ENCODE results near the gene NDST1. TPM values are rescaled to one million over a fixed set of nuclear protein-coding genes. Genes with fewer than 3 reads are reported as not detected.

Gene NDST1
- total RNA-seq, 1 experiment from 2014 or later, result 68.9 TPM

- Mint-ChIP-seq H3K27me3 (ENCODE audit: insufficient read depth, unreplicated experiment) (no peaks in the 10 kb centered on the region), H3K4me3 (ENCODE audit: unreplicated experiment) (no peak overlapping the region), H3K36me3 (ENCODE audit: insufficient read depth, unreplicated experiment) (no peaks in the 10 kb centered on the region), H3K9me3 (ENCODE audit: unreplicated experiment) (no peaks in the 10 kb centered on the region), H3K27ac (ENCODE audit: low read depth, unreplicated experiment) (no peak overlapping the region), H3K4me1 (ENCODE audit: insufficient read depth, unreplicated experiment) (peaks cover 13% of the 10 kb centered on the region)
- CTCF ChIA-PET, result interaction anchor here (0.7 to 7.4 kb wide), 7 partner anchors 26 to 1049 kb away, joined by 4 to 142 read pairs (median 4); no protein-coding TSS in a partner anchor
- POLR2A ChIA-PET, result interaction anchor here (0.7 to 1.9 kb wide), 2 partner anchors 12 to 318 kb away, joined by 3 to 8 read pairs; partner anchors contain the start of genes RPS14 and SMIM3
- intact Hi-C loops (cut with micrococcal nuclease), result no loop called here
- TF ChIP-seq, protein P1, sequence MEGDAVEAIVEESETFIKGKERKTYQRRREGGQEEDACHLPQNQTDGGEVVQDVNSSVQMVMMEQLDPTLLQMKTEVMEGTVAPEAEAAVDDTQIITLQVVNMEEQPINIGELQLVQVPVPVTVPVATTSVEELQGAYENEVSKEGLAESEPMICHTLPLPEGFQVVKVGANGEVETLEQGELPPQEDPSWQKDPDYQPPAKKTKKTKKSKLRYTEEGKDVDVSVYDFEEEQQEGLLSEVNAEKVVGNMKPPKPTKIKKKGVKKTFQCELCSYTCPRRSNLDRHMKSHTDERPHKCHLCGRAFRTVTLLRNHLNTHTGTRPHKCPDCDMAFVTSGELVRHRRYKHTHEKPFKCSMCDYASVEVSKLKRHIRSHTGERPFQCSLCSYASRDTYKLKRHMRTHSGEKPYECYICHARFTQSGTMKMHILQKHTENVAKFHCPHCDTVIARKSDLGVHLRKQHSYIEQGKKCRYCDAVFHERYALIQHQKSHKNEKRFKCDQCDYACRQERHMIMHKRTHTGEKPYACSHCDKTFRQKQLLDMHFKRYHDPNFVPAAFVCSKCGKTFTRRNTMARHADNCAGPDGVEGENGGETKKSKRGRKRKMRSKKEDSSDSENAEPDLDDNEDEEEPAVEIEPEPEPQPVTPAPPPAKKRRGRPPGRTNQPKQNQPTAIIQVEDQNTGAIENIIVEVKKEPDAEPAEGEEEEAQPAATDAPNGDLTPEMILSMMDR (IDR thresholded peaks at IDR 0.05; ENCODE audit: unreplicated experiment), result no peak
- DNase-seq (ENCODE audit: unreplicated experiment), result no peak
- no TSS peak for BruUV-seq (replicated peaks)
Measured at GRCh38 chr5:150461231-150461630, 46.7 kb upstream of the NDST1 start.

DNA sequence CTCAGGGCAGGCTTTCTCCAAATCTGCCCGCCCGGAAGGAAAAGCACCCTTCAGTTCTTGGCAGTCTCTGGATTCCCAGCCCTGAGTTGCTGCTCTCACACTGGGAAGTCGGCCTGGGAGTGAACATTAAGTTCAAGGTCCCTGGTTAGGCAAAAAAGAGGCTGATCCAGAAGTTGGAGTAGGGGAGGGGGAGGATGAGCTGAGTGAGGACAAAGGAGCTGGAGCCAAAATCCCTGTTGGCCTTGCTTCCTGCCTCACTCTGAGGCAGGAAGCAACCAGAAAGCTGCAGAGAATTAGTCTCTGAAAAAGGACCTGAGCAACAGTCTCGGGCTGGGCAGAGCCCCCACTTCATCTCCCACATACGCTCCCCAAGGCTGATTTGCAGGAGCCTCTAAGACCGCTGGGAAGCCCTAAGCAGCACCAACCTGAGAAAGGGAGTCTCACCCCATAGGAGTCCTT is 43.3 kb upstream of the NDST1 start:
- Mint-ChIP-seq H3K9me3 (ENCODE audit: unreplicated experiment) (no peaks in the 10 kb centered on the region), H3K27me3 (ENCODE audit: insufficient read depth, unreplicated experiment) (no peaks in the 10 kb centered on the region), H3K4me3 (ENCODE audit: unreplicated experiment) (no peak overlapping the region), H3K36me3 (ENCODE audit: insufficient read depth, unreplicated experiment) (no peaks in the 10 kb centered on the region), H3K4me1 (ENCODE audit: insufficient read depth, unreplicated experiment) (peaks cover 10% of the 10 kb centered on the region), H3K27ac (ENCODE audit: low read depth, unreplicated experiment) (no peak overlapping the region)
- intact Hi-C loops (cut with micrococcal nuclease), result no loop called here
- BruUV-seq (replicated peaks), result no TSS peak
- CTCF ChIA-PET, result interaction anchor here (1.0 to 2.1 kb wide), 5 partner anchors 14 to 337 kb away, joined by 3 to 9 read pairs (median 6); no protein-coding TSS in a partner anchor
- TF ChIP-seq, protein P1 (IDR thresholded peaks at IDR 0.05; ENCODE audit: unreplicated experiment), result no peak
- DNase-seq (ENCODE audit: unreplicated experiment), result no peak
- POLR2A ChIA-PET, result interaction anchor here (0.6 to 3.3 kb wide), 3 partner anchors 15 to 76 kb away, joined by 3 to 15 read pairs (median 6); partner anchors contain the start of gene RPS14

GRCh38 chr5:150465927-150466326 is 42.0 kb upstream of the NDST1 start:
- no peak overlapping the region for H3K4me3 Mint-ChIP-seq (ENCODE audit: unreplicated experiment)
- BruUV-seq (replicated peaks), result no TSS peak
- H3K27ac Mint-ChIP-seq (ENCODE audit: low read depth, unreplicated experiment), result no peak overlapping the region
- ChIA-PET CTCF (interaction anchor here (0.7 to 1.5 kb wide), 3 partner anchors 48 to 234 kb away, joined by 3 to 7 read pairs (median 4); no protein-coding TSS in a partner anchor), POLR2A (interaction anchor here (0.6 to 3.3 kb wide), 3 partner anchors 16 to 79 kb away, joined by 3 to 15 read pairs (median 3); partner anchors contain the start of gene RPS14)
- no peaks in the 10 kb centered on the region for H3K27me3 Mint-ChIP-seq (ENCODE audit: insufficient read depth, unreplicated experiment)
- no peaks in the 10 kb centered on the region for H3K36me3 Mint-ChIP-seq (ENCODE audit: insufficient read depth, unreplicated experiment)
- DNase-seq (ENCODE audit: unreplicated experiment), result no peak
- peaks cover 6% of the 10 kb centered on the region for H3K4me1 Mint-ChIP-seq (ENCODE audit: insufficient read depth, unreplicated experiment)
- no peaks in the 10 kb centered on the region for H3K9me3 Mint-ChIP-seq (ENCODE audit: unreplicated experiment)
- TF ChIP-seq, protein P1 (IDR thresholded peaks at IDR 0.05; ENCODE audit: unreplicated experiment), result no peak
- intact Hi-C loops (cut with micrococcal nuclease), result no loop called here

DNA sequence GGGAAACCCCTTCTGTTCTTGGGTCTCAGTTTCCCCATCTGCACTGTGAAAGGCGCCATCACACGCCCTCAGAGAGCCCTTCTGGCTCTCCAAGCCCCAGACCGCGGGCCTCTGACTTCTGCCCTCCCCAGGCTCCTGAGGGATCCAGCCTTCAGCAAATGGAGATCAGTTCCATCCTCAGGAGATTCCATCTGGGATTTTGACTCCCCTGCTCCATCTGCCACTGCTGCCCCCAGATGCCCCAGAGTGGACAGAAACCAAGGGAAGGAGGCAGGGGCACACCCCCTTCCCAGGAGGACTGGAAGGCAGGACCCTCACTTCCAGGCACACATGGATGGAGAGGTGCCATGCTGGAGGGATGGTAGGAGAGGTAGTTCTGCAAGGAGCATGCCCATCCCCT is 39.7 kb upstream of the NDST1 start:
- intact Hi-C loops (cut with micrococcal nuclease), result loop anchor here (2.0 kb wide), 1 partner anchor 77 kb away; no protein-coding TSS in a partner anchor
- H3K36me3 Mint-ChIP-seq (ENCODE audit: insufficient read depth, unreplicated experiment), result peaks cover 4% of the 10 kb centered on the region
- POLR2A ChIA-PET, result no interaction called here
- peaks cover 10% of the 10 kb centered on the region for H3K4me1 Mint-ChIP-seq (ENCODE audit: insufficient read depth, unreplicated experiment)
- H3K27ac Mint-ChIP-seq (ENCODE audit: low read depth, unreplicated experiment), result no peak overlapping the region
- DNase-seq (ENCODE audit: unreplicated experiment), result no peak
- no peaks in the 10 kb centered on the region for H3K9me3 Mint-ChIP-seq (ENCODE audit: unreplicated experiment)
- TF ChIP-seq, protein P1 (IDR thresholded peaks at IDR 0.05; ENCODE audit: unreplicated experiment), result no peak
- CTCF ChIA-PET, result interaction anchor here (0.5 to 1.7 kb wide), 5 partner anchors 9 to 382 kb away, joined by 3 to 5 read pairs (median 3); no protein-coding TSS in a partner anchor
- no peaks in the 10 kb centered on the region for H3K27me3 Mint-ChIP-seq (ENCODE audit: insufficient read depth, unreplicated experiment)
- H3K4me3 Mint-ChIP-seq (ENCODE audit: unreplicated experiment), result no peak overlapping the region
- BruUV-seq (replicated peaks), result no TSS peak
